GM08714 (cell line): Measurements from ENCODE around the gene CPM.

ENCODE experiments used
- H3K4me3 ChIP-seq: fragments of 200-500 bp; sonication (Bioruptor generic); 2 replicates; pipeline ENCODE4 v1.5.1; 2014; ENCODE audit warnings: mild to moderate bottlenecking, low read length, inconsistent platforms
- ZNF274 ChIP-seq: IDR thresholded peaks from 2 replicates; pipeline ENCODE4 v1.6.1; 2012; ENCODE audit warnings: mild to moderate bottlenecking, low read depth, low read length

CPM gene

GRCh38 chr12:68932961-68933893 lies at the start of gene CPM:
Gene CPM, minus strand, starts transcription at chr12:68933171. Its CDS starts 334 bp downstream, at chr12:68932837.
- peak within 1 kb of the TSS; percentile 91 for H3K4me3 ChIP-seq
- no peak for TF ChIP-seq ZNF274

- TF ChIP-seq ZNF274, result no peak
- no peak overlapping the region for H3K4me3 ChIP-seq
These were observed 48.5 kb upstream of the CPM start for GRCh38 chr12:68981516-68981915.

GRCh38 chr12:68980476-68981212 lies 47.7 kb upstream of the CPM start:
- no peak overlapping the region for H3K4me3 ChIP-seq
- TF ChIP-seq ZNF274, result no peak

- no peak overlapping the region for H3K4me3 ChIP-seq
- no peak for TF ChIP-seq ZNF274
These were observed 45.7 kb upstream of the CPM start for GRCh38 chr12:68978678-68979077.

GRCh38 chr12:68977909-68978610 lies 45.1 kb upstream of the CPM start:
- H3K4me3 ChIP-seq, result no peak overlapping the region

GRCh38 chr12:68977335-68977734 lies 44.4 kb upstream of the CPM start:
- TF ChIP-seq ZNF274, result no peak
- no peak overlapping the region for H3K4me3 ChIP-seq

More at GRCh38 chr12:68977909-68978610, 45.1 kb upstream of the CPM start:
- no peak for TF ChIP-seq ZNF274

GRCh38 chr12:68976395-68976841 lies 43.4 kb upstream of the CPM start:
- TF ChIP-seq ZNF274, result no peak
- no peak overlapping the region for H3K4me3 ChIP-seq

GRCh38 chr12:68975811-68976210 lies 42.8 kb upstream of the CPM start:
- TF ChIP-seq ZNF274, result no peak
- H3K4me3 ChIP-seq, result no peak overlapping the region

GRCh38 chr12:68972595-68972994 lies 39.6 kb upstream of the CPM start:
- H3K4me3 ChIP-seq, result no peak overlapping the region
- TF ChIP-seq ZNF274, result no peak

GRCh38 chr12:68971404-68971803 lies 38.4 kb upstream of the CPM start:
- H3K4me3 ChIP-seq, result no peak overlapping the region
- TF ChIP-seq ZNF274, result no peak

GRCh38 chr12:68970951-68971350 lies 38.0 kb upstream of the CPM start:
- no peak overlapping the region for H3K4me3 ChIP-seq
- no peak for TF ChIP-seq ZNF274

- no peak overlapping the region for H3K4me3 ChIP-seq
- no peak for TF ChIP-seq ZNF274
These were observed 37.3 kb upstream of the CPM start for GRCh38 chr12:68970306-68970705.

GRCh38 chr12:68967046-68967445 lies 34.1 kb upstream of the CPM start:
- no peak overlapping the region for H3K4me3 ChIP-seq
- TF ChIP-seq ZNF274, result no peak
